H1 (cell line): ENCODE measurements around the gene HEXIM2. TPM values are rescaled to one million over a fixed set of nuclear protein-coding genes. Genes with fewer than 3 reads are reported as not detected.

ENCODE experiments used
- CTCF ChIA-PET: fragments of 300-600 bp; sonication (Branson Sonifier 250); formaldehyde crosslinking; loops from one replicate; lab custom pipeline; 2021; ENCODE audit not compliant: partially characterized antibody; lab: Charles Lee
- POLR2A ChIA-PET: fragments of 300-600 bp; sonication (Branson Sonifier 250); formaldehyde crosslinking; loops from one replicate; lab custom pipeline; 2021; ENCODE audit warnings: inconsistent platforms; ENCODE audit not compliant: partially characterized antibody; lab: Charles Lee
- DNase-seq, 2 experiments: peaks; one replicate each; pipeline versions ENCODE4 v3.0.0 to v3.0.0-alpha.2; 2010 to 2022; ENCODE audit warnings: low spot score in 2 of 2, low read depth in 1 of 2, mixed read lengths in 1 of 2
- FAIRE-seq: peaks from 2 replicates; lab custom pipeline; 2011; peaks lifted over from hg19 to GRCh38; lab: Jason Lieb, UNC
- H2AFZ ChIP-seq: 2 replicates; pipeline ENCODE4 v1.8.1; 2012; ENCODE audit warnings: low read length, inconsistent platforms
- H2AK5ac ChIP-seq: 2 replicates; pipeline ENCODE4 v1.6.1; 2013; ENCODE audit warnings: low read depth, low read length
- H2BK120ac ChIP-seq: replicated peaks from 2 replicates; pipeline ENCODE3; 2013; ENCODE audit warnings: low read depth, low read length, inconsistent platforms
- H2BK12ac ChIP-seq: 2 replicates; pipeline ENCODE4 v1.6.1; 2013; ENCODE audit warnings: low read depth, low read length
- H2BK15ac ChIP-seq: 2 replicates; pipeline ENCODE4 v1.6.1; 2013; ENCODE audit warnings: low read length
- H2BK20ac ChIP-seq: 2 replicates; pipeline ENCODE4 v1.6.1; 2013; ENCODE audit warnings: low read length
- H2BK5ac ChIP-seq: 2 replicates; pipeline ENCODE4 v1.6.1; 2013; ENCODE audit warnings: low read depth, low read length
- H3K14ac ChIP-seq: 2 replicates; pipeline ENCODE4 v1.6.1; 2013; ENCODE audit warnings: inconsistent platforms; ENCODE audit not compliant: insufficient read length
- H3K18ac ChIP-seq: 2 replicates; pipeline ENCODE4 v1.6.1; 2013; ENCODE audit warnings: low read length; ENCODE audit errors: extremely low read depth
- H3K23ac ChIP-seq: 2 replicates; pipeline ENCODE4 v1.6.1; 2013; ENCODE audit warnings: inconsistent platforms; ENCODE audit not compliant: insufficient read length
- H3K23me2 ChIP-seq: 2 replicates; pipeline ENCODE4 v1.6.1; 2013; ENCODE audit warnings: low read depth, low read length
- H3K27ac ChIP-seq: 2 replicates; pipeline ENCODE4 v1.6.1; 2011; ENCODE audit warnings: low read depth, low read length, inconsistent platforms
- H3K27me3 ChIP-seq, 4 experiments: replicated peaks in 1 of 4; 1 replicate in 1 of 4; 2 replicates in 3 of 4; pipeline versions ENCODE4 v1.6.1 to v1.8.1; 2011 to 2013; ENCODE audit warnings: low read length in 3 of 4, mild to moderate bottlenecking in 3 of 4, inconsistent platforms in 2 of 4, mixed read lengths in 2 of 4, moderate library complexity in 1 of 4; ENCODE audit not compliant: control insufficient read depth in 3 of 4, insufficient read depth in 3 of 4; ENCODE audit errors: extremely low read depth in 1 of 4
- H3K36me3 ChIP-seq, 4 experiments: 2 replicates each; pipeline versions ENCODE4 v1.6.1 to v1.8.1; 2011 to 2013; ENCODE audit warnings: mild to moderate bottlenecking in 4 of 4, low read length in 3 of 4, moderate library complexity in 2 of 4, control low read depth in 1 of 4, inconsistent platforms in 1 of 4; ENCODE audit not compliant: insufficient read depth in 4 of 4, control insufficient read depth in 2 of 4
- H3K4ac ChIP-seq: replicated peaks from 2 replicates; pipeline ENCODE3; 2013; ENCODE audit warnings: low read length, low read depth, mixed read lengths, inconsistent platforms; ENCODE audit not compliant: insufficient read length
- H3K4me1 ChIP-seq, 4 experiments: replicated peaks in 1 of 4; 1 replicate in 1 of 4; 2 replicates in 3 of 4; pipeline versions ENCODE4 v1.6.1 to v1.8.1; 2011 to 2013; ENCODE audit warnings: low read length in 3 of 4, inconsistent platforms in 2 of 4, mixed read lengths in 1 of 4; ENCODE audit not compliant: insufficient read depth in 4 of 4, control insufficient read depth in 3 of 4
- H3K4me2 ChIP-seq, 2 experiments: 2 replicates each; pipeline versions ENCODE4 v1.6.1 to v1.8.1; 2011 to 2013; ENCODE audit warnings: low read depth in 2 of 2, low read length in 2 of 2, control low read depth in 1 of 2, inconsistent platforms in 1 of 2, mild to moderate bottlenecking in 1 of 2; ENCODE audit not compliant: insufficient read depth in 1 of 2
- H3K4me3 ChIP-seq, 4 experiments: fragments of 200-600, 300-600 bp in 1 of 4; sonication (generic), shearing (Covaris generic), sonication (Bioruptor Twin) in 1 of 4; 2 replicates each; pipeline versions ENCODE4 v1.5.1 to v1.8.1; 2011 to 2016; ENCODE audit warnings: low read length in 4 of 4, low read depth in 3 of 4, control low read depth in 2 of 4, inconsistent platforms in 2 of 4, mild to moderate bottlenecking in 2 of 4, mixed read lengths in 1 of 4, moderate library complexity in 1 of 4; ENCODE audit not compliant: insufficient read depth in 2 of 4; ENCODE audit errors: extremely low read depth in 1 of 4
- H3K56ac ChIP-seq: replicated peaks from 2 replicates; pipeline ENCODE3; 2013; ENCODE audit warnings: low read depth, mild to moderate bottlenecking, mixed read lengths, low read length, inconsistent platforms; ENCODE audit not compliant: insufficient read length
- H3K79me1 ChIP-seq: 2 replicates; pipeline ENCODE4 v1.6.1; 2013; ENCODE audit warnings: low read depth, low read length, control low read depth
- H3K79me2 ChIP-seq, 2 experiments: 2 replicates each; pipeline versions ENCODE4 v1.6.1 to v1.8.1; 2012 to 2013; ENCODE audit warnings: low read length in 2 of 2, mild to moderate bottlenecking in 2 of 2, inconsistent platforms in 1 of 2; ENCODE audit not compliant: insufficient read depth in 2 of 2, control insufficient read depth in 1 of 2
- H3K9ac ChIP-seq, 4 experiments: replicated peaks in 1 of 4; 1 replicate in 1 of 4; 2 replicates in 3 of 4; pipeline versions ENCODE4 v1.6.1 to v1.8.1; 2011 to 2013; ENCODE audit warnings: low read depth in 3 of 4, low read length in 3 of 4, control low read depth in 2 of 4, mild to moderate bottlenecking in 2 of 4, moderate library complexity in 2 of 4, inconsistent platforms in 1 of 4; ENCODE audit errors: extremely low read depth in 1 of 4
- H3K9me3 ChIP-seq, 2 experiments: 2 replicates each; pipeline versions ENCODE4 v1.6.1 to v1.8.1; 2012 to 2013; ENCODE audit warnings: mild to moderate bottlenecking in 2 of 2, moderate library complexity in 2 of 2, control low read depth in 1 of 2, inconsistent platforms in 1 of 2, low read depth in 1 of 2, low read length in 1 of 2, mixed read lengths in 1 of 2; ENCODE audit not compliant: insufficient read depth in 2 of 2
- H4K20me1 ChIP-seq, 2 experiments: replicated peaks in 1 of 2; 2 replicates each; pipeline versions ENCODE3 to v1.8.1; 2011 to 2013; ENCODE audit warnings: inconsistent platforms in 2 of 2, low read length in 2 of 2, mild to moderate bottlenecking in 1 of 2; ENCODE audit not compliant: insufficient read depth in 2 of 2, control insufficient read depth in 1 of 2
- H4K5ac ChIP-seq: 2 replicates; pipeline ENCODE4 v1.6.1; 2013; ENCODE audit warnings: low read length, low read depth, mixed read lengths, inconsistent platforms; ENCODE audit not compliant: insufficient read length
- H4K8ac ChIP-seq: 2 replicates; pipeline ENCODE4 v1.8.0; 2013; ENCODE audit warnings: mild to moderate bottlenecking, moderate library complexity, low read length, inconsistent platforms; ENCODE audit not compliant: insufficient read depth; ENCODE audit errors: extremely low read depth
- H4K91ac ChIP-seq: replicated peaks from 2 replicates; pipeline ENCODE3; 2013; ENCODE audit warnings: low read length, mixed read lengths, inconsistent platforms; ENCODE audit not compliant: insufficient read length
- CBX5 ChIP-seq: fragments of 300-800, 300-1000 bp; sonication (generic); IDR thresholded peaks from 2 replicates; pipeline ENCODE4 v1.7.1; 2016; ENCODE audit warnings: antibody characterized with exemption, low read length, low read depth
- WGBS, 2 experiments: shearing (Covaris generic) in 1 of 2; methylation state at CpG; one replicate each; pipeline versions ENCODE4 v1.1.6 to v1.1.7; 2013 to 2015; ENCODE audit warnings: low lambda C conversion rate in 2 of 2, mixed read lengths in 2 of 2, inconsistent platforms in 1 of 2, low coverage in 1 of 2, missing lambda C conversion rate in 1 of 2; ENCODE audit not compliant: insufficient replicate concordance in 2 of 2, insufficient coverage in 1 of 2, insufficient read length in 1 of 2; ENCODE audit errors: extremely low coverage in 1 of 2, missing lambda C conversion rate in 1 of 2; 5-methylcytosine and 5-hydroxymethylcytosine counted together
- polyA plus RNA-seq, 7 experiments: library from polyadenylated mRNA; depleted of rRNA in 3 of 7; stranded (reverse) in 5 of 7; unstranded in 2 of 7; fragments of >200 nt in 5 of 7; fragments of 200-250 nt in 2 of 7; gene quantifications; 1 replicate in 5 of 7; 2 replicates in 1 of 7; 4 replicates in 1 of 7; pipeline versions ENCODE4 v1.2.1 to v1.2.3, GENCODE V29; 2011 to 2013; ENCODE audit warnings: missing spikeins in 2 of 7, mixed read lengths in 2 of 7
- total RNA-seq: library from RNA; stranded (reverse); fragmentation: NEBNext Ultra II Directional; extraction: Animal tissue kit (Norgen Biotek cat#: 25700); gene quantifications from 2 replicates; pipeline ENCODE4 v1.2.1, GENCODE V29; 2021

Gene HEXIM2
- total and polyA plus RNA-seq, 2 of the 8 experiments (the other 6 are each of a cell fraction or from before 2014, with no cell fraction given): 7.5 to 13.2 TPM

DNA sequence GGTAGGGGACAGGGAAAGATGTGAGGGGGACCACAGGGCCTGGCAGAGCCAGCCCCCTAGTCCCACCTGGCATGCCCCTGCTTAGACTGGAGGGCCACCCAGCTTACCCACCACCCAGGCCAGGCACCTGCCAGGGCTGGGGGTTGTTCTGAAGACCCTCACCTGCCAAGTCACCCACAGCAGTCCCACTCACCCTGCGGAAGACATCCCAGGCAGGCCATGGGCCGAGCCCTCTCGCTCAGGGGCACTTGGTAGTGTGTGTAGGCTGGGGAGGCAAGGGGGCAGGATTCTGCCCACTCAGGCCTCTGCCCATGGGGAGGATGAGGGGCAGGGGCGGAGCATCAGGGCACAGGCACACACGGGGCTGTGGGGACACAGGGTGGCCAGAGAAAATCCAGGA lies 33.3 kb upstream of the HEXIM2 start:
- ChIA-PET CTCF (interaction anchor here (0.6 to 11.7 kb wide), 9 partner anchors 9 to 284 kb away, joined by 3 to 156 read pairs (median 5); no protein-coding TSS in a partner anchor), POLR2A (interaction anchor here (0.7 to 15.8 kb wide), 7 partner anchors 11 to 94 kb away, joined by 3 to 185 read pairs (median 5); partner anchors contain the start of genes HEXIM1 and HEXIM2)
- Histone ChIP-seq H4K8ac (peak overlapping the region; percentile 17; the same call in 1 of the 2 replicates), H3K14ac (no peak overlapping the region), H4K20me1 (peaks cover 5 to 13% of the 10 kb centered on the region in 2 experiments), H3K27ac (0 out of 2 replicates have a peak overlapping the region, but pooled peaks have one; percentile 11), H2BK120ac (no peak overlapping the region), H2BK5ac (0 out of 2 replicates have a peak overlapping the region, but pooled peaks have one; percentile 97), H3K79me2 (no peaks in the 10 kb centered on the region), H3K4ac (peak overlapping the region; percentile 53), H3K27me3 (no peaks in the 10 kb centered on the region), H2AFZ (no peak overlapping the region), H3K56ac (no peak overlapping the region), H3K9ac (no peak overlapping the region), H4K5ac (no peak overlapping the region), H3K23me2 (peaks cover 8% of the 10 kb centered on the region; the same call in 1 of the 2 replicates), H2AK5ac (no peak overlapping the region), H2BK15ac (peak overlapping the region; percentile 29; the same call in 1 of the 2 replicates), H3K9me3 (no peaks in the 10 kb centered on the region), H2BK12ac (peak overlapping the region; percentile 60; the same call in 1 of the 2 replicates), H3K4me1 (peaks cover 0 to 20% (median 11%) of the 10 kb centered on the region in 4 experiments; a peak in 5 of 7 replicates), H3K79me1 (no peaks in the 10 kb centered on the region), H3K4me3 (no peak overlapping the region), H3K23ac (no peak overlapping the region), H3K36me3 (no peaks in the 10 kb centered on the region), H2BK20ac (no peak overlapping the region), H4K91ac (peak overlapping the region; percentile 100), H3K4me2 (no peak overlapping the region), H3K18ac (peak overlapping the region; percentile 48; the same call in 1 of the 2 replicates)
- DNase-seq: no peak
- no peak for TF ChIP-seq CBX5
- FAIRE-seq: no peak
- 82% methylated on average over 5 of the region's 5 CpGs; no CpG with 5 or more reads in 1 of the 2 experiments for WGBS, 2 experiments
